HG03025 (cell line): Measurements from ENCODE around the gene MTRR.
"Not testable (repeated sequence)": the region's sequence is repeated elsewhere in the genome, so short reads cannot be mapped to it uniquely, and the experiment has no call there.

Experiments
- ATAC-seq: cut with Tn5 transposase; IDR thresholded peaks from one replicate; pipeline ENCODE4 v1.9.1; 2021; ENCODE audit warnings: mild to moderate bottlenecking, moderate library complexity; ENCODE audit not compliant: unreplicated experiment, low FRiP score

Gene MTRR

DNA sequence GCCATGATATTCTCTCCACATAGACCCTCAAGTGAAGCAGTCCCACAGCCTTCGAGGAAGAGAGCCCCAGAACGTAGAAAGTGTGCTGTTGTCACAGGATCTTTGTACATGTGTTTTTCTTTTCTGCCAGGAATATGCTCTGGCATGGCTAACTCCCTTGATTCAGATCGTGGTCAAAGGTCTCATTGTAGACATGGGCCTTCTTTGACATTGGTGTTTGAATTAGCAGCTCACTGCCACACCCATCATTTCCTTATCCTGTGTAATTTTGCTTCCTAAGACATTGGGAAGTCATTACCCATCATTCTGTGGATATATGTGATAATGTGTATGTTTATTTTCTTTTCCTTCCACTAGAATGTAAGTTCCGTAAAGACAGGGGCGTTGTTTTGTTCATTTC lies 25.5 kb downstream of the MTRR start:
- peak; percentile 4 for ATAC-seq

DNA sequence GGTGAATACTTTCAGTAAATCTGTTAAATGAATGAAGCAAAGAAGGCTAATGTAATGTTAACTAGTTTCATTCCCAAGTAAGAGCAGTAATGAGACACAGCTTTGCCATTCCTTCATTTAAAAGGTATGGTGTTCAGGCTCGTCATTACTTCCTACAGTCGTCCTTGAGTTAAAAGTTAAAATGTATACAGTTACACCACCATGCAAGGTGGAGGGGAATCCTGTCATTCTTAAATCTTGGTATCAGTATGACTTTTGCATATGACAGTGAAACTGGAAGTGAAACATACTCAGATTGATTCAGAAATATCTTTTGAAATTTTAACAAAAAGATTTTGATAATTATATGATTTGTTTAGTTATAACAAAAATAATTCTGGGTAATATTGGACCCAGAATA lies 25.9 kb downstream of the MTRR start:
- peak; percentile 92 for ATAC-seq

GRCh38 chr5:7897014-7897600 lies 28.2 kb downstream of the MTRR start:
- ATAC-seq = no peak

DNA sequence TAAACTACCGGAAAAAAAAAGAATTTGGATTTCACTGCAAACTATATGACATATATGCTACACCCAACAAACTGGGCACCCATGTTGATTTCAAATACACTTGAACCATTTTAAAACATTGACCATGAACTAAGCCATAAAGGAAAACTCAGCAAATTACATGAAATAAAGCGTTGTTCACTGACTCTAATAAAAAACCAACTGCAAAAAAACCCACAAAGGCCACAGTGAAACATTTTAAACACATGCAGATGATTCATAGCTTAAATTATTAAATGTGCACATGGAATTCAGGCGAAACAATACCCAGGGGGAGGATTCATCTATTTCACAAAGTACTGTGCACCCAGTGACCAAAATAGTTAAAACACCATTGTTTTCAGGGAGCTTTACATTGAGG lies 33.3 kb downstream of the MTRR start:
- no peak for ATAC-seq

- ATAC-seq = no peak
These were observed 34.0 kb downstream of the MTRR start for GRCh38 chr5:7902666-7903625.

GRCh38 chr5:7904170-7904569 lies 35.2 kb downstream of the MTRR start:
- ATAC-seq = no peak

DNA sequence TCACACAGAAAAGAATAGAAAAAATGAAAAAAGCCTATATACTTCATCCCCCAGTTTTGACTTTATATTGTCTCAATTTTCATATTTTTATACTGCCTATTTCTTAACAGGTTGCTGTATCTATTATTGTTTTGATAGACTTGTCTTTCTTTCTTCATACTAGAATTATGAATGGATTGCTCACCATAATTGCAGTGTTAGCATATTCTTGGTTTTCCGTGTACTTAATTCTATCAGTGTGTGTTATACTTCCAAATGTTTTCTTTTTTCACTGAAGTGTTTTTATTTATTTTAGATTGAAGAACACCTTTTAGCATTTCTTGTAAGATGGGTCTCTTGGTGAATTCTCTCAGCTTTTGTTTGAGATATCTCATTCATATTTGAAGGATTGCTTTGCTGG lies 38.7 kb downstream of the MTRR start:
- ATAC-seq = no peak

- ATAC-seq = no peak
These were observed 39.4 kb downstream of the MTRR start for GRCh38 chr5:7908317-7908716.

- peak; percentile 76 for ATAC-seq
These were observed 41.9 kb downstream of the MTRR start for GRCh38 chr5:7910738-7911428.

DNA sequence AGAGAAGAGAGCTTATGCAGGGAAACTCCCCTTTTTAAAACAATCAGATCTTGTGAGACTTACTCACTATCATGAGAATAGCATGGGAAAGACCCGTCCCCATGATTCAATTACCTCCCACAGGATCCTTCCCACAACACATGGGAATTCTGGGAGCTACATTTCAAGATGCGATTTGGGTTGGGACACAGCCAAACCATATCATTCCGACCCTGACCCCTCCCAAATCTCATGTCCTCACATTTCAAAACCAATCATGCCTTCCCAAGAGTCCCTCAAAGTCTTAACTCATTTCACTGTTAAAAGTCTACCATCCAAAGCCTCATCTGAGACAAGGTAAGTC lies 42.5 kb downstream of the MTRR start:
- not testable (repeated sequence) for ATAC-seq

DNA sequence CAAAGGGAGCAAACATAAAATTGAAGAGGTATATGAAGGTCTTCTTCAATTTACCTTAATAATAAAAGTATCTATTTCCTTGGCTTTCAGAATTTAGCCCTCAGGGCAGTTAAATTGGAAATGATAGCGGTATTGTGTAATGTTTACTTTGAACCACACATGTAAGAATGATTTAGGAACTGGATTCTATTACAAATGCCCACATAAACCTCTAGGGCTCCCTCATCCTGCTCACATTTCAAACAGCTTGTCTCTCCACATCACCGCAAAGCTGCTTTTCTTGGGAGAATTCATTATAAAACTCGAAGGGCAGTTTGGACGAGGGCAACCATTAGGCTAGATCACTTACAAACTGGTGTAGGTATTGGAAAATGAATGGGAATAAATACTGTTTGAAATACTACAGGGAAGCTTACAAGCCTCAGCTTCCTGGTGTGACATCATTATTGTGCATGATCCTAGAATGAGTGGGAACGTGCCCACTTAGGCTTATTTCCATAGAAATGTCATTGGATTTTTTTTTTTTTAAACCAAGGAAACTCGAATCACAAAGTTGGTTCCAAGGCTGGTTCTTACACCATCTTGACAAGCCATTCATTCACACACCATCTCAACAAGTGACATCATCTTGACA lies 47.3 kb downstream of the MTRR start:
- no peak for ATAC-seq

- ATAC-seq = no peak
These were observed 48.5 kb downstream of the MTRR start for GRCh38 chr5:7917130-7918123.

DNA sequence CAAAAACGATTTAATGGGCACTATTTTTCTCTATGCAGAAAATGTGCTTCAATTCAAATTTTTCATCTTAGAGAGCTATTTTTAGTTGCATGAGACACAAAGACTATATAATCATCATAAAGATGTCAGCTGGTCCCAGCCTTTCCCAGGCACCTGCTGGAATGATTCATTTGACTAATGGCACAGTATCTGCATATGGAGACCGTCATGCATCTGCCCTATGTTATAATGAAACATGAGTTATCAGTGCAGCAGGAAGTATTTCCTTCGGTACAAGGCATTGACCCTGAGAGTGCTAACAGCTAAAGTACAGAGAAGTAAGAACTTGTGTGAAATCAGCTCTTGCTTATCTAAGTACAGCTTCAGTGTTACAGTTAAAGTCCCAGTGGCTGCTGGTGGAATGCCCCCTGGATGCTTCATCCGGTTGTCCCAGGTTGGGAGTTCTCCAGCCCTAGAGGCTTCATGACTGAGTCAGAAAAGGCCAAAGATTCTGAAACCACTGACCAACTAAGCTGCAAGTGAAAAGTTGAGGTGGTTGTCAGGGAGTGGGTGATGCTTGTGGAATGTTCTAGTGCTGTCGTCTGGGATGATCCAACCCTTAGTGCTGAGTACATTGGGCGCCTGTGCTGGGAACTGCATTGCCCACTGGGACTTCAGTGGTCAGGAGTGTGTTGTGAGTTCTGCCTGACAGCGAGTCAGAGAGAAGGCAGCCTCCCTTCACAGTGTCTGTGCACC lies 57.2 kb downstream of the MTRR start:
- ATAC-seq = no peak

DNA sequence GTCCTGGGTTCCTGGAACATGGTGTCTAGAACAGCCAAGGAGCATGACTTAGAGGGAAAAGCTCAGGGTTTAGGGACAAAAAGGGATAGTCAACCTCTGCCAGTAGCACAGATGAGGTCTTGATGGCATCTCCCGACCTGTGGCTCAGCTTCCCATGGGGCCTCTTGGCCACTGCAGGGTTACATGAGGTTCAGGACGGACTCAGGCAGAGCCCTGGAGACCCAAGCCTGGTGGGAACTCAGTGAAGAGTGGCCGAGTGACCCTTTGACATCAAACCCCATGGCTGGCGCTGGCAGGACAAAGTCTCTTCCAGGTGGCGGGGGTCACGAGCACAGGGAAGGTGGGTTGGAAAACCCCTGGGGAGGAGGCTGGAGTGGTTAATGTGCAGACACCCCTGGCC lies 57.8 kb downstream of the MTRR start:
- no peak for ATAC-seq

DNA sequence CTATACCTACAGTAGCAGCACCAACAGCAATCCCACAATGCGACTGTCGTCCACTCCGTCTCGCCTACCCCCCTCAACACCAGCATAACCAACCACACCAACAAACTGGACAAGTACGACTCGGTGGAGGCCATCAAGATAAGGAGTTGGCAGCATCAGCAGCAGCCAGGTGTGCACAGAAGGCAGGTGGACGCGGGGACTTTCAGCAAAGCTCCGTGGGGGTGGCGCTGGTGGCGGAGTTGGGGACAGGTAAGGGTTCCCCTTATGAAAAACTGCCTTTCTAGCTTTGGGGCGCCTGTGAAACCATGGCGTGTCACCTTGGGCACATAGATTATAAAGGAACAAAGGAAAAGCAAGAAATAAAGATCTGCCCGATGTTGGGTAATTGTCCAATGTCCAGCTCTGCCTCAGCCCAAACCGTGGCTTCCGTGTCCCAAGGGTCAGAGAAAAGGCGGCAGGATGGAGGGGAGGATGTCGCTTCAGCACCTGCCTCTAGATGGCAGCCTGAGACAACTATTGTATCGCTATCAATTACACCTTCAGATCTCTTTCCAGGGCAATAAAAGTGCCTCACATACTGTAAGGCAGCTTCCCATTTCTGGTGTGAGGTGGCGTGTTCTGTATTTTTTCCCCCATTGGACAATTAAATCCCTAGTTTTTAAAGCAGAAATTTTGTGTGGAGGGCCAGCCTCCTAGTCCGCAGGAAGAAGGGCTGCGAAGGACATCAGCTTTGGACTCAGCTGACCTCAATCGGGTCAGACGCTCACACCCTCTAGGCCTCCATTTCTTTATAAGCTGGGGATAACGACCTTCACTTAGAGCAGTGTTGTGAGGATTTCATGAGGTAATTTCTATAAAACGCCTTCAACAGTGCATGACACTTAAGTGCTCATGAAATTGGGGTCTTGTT lies 58.8 kb downstream of the MTRR start:
- ATAC-seq = peak; percentile 85

DNA sequence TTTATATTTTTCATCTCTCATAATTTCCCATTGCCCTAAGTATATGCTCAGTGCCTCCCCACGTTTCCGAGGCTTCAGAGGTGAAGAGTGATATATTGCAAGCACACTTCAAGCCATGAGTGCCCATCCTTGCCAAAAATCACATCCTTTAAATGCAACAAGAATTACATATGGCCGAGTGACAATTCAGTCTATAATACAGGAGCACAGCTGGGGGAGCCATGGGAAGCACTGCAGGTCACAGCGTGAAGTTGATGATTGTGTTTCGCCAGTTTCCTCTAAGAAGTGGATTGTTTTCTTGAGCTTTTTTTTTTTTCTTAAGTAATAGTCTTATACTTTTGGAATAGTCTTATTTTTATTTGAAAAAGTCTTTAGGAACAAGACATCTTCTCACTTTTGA lies 61.1 kb downstream of the MTRR start:
- no peak for ATAC-seq

- no peak for ATAC-seq
These were observed 72.7 kb downstream of the MTRR start for GRCh38 chr5:7941692-7942091.

DNA sequence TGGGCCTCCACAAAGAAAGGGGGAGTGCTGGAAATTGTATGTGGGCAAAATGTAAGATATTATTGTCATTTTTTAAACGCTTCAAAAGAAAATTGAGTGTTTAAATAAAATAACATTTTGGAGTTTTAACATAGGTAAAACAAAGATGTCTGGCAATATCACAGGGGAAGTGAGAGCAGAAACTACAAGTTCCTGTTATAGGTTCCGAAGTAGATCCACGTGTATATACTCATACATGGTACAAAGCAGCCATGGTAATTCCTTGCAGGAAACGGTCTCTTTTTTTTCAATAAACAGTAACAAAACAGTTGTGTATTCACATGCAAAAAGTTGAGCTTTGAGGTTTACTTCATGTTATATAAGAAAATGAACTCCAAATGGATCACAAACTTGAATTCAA lies 78.4 kb downstream of the MTRR start:
- ATAC-seq = no peak
